NCI-H345 treated with DMSO at 0.1 percent for 48 hours (cell line): ENCODE results near the gene TMC1.

Source experiments
- DNase-seq: peaks from one replicate; lab custom pipeline; 2025; ENCODE audit not compliant: unreplicated experiment; lab: John Stamatoyannopoulos, UW

TMC1 gene

DNA sequence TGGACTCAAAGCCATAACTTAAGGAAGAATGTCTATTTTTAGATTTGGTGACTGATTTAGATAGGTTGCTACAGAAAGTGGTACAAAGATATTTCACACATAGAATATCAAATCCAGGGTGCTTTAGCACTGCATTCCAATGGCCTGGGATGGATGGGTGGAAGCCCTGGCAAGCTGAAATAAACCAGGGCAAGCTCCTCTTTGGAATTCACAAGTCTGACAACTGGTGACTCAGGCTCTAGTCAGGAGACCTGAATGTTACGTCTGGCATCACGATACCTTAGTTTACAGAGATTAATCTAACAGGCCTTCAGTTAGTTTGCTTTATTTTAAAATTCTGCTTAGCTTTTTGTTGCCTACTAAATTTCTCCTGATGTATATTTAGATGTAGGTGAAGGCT is 144.0 kb downstream of the TMC1 start:
- DNase-seq, result no peak

DNA sequence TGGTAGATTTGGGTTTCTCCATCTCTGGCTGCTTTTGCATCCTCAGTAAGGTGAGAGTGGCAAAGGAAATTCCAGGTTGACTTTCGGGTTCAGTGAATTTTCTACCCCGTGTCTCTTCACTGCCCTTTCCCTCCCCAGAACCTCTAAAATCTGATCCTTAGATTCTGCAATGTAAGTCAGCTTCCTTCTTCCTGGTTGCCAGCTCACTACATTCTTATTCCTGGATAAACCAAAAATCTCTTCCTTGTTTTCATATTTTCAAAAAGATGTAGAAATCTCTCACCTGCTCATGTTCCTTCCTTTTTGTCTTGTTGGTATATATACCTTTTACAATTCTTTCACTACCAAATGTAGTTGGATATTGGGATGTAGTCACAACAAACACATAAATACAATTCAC is 145.8 kb downstream of the TMC1 start:
- no peak for DNase-seq

DNA sequence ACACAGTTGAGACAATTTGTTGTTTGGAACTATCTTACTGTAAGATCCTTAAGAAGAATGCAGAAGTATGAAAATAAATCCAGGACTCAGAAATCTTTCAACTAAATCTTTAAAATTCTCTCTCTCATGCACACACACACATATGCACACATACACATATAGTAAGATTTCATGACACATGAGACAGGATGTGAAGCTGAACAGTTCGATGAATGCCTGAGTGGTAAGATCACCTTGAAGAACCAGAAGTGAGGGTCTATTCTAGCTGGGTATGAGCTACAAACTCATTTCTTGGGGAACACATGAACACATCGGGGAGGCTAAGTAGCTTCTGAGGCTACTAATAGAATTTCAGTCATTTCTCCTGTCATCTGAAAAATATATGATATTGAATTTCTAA is 153.6 kb downstream of the TMC1 start:
- DNase-seq, result no peak

DNA sequence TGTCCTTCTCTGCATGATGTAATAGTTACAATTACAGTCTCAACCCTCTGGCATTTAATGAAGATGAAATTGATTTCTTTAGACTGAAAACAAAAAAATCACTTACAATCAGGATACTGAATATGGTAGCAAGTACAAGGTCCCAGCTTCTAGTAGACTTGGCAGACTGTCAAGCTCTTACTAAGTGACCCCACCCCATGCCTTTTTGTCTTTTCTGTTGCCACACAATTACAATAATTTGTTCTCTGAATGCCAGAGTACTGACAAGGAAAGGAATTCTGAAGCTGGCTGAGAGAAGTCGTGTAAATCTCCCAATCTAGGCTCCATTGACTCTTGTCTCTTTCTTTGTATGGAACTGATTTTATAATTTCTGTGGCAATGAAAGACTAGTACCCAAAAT is 154.2 kb downstream of the TMC1 start:
- DNase-seq, result no peak

DNA sequence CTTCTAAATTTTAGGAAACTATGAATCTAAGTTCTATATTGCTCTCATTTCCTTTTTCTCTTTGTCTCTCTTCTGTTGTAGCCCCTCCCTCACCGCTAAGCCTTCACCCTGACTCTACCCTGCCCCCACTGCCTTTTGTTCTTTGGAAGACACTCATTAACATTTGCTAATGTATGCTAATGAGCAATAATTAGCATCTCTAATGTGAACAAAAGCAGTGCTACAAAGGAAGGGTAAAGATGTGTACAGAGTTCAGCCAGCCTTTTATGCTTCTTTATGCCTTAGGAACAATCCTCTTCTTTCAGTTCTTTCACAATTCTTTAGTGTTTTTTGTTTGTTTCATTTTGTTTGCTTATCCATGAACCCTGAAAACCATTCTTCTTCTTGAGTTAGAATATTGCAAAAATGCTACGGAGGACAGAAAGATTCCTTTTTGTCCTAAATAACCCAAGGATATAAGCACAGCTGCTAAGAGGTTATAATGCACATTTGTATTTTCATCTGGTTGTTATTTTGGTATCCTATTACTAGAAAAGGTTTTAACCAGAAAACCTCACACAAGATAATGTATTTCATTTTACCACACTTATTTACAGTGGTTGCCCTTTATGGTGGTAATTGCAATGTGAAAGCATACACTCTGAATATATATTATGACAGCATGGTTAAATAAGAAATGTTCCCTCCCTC is 159.3 kb downstream of the TMC1 start:
- DNase-seq, result no peak

DNA sequence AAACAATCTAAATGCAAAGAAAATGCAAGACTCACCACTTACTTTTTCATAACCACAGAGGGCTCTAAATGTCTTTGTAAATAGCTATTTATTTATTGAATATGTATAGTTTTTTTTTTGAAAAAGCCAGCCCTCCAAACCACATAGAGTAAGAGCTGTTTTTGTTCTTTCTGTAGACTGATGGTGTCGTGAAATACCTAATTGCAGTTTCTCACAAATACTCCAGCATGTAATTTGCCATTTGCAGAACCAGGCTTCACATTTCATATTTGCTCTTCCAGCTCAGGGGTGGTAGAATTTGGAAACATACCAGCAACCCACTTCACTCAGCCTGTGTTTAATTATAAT is 159.8 kb downstream of the TMC1 start:
- DNase-seq, result no peak

DNA sequence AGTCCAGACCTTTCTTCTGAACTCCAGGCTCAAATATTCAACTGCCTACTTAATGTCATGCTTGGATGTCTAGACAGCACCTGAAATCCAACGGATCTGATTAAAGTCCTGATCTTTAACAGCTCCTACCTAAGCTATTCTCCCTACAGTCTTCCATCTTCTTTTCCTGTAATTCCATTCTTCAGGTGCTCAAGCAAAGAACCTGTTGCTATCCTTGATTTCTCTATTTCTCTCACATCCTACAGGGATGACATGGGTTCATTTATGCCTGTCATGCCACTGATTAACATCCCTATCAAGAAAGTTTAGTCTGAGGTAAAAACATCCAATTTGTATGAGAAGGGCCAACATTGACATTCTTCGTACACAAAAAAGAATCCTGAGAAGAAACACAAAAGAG is 163.2 kb downstream of the TMC1 start:
- DNase-seq, result no peak

DNA sequence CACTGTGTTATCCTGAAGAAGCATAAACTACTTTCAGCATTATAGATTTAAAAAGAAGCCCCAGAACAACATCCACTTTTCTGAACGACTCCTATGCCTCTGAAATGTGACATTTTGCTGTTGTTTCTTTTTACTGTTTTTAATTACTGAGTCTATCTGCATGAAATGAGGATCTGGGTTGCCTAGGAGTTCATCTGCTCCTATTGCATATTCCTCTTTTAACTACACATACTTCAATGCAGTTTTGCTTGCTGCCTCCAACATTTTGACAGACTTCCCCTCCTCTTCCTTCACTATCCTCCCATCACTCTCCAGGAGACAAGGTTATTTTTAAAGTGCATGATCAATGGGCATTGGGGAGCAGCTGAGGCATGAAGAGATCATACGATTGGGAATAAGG is 164.5 kb downstream of the TMC1 start:
- DNase-seq, result no peak

DNA sequence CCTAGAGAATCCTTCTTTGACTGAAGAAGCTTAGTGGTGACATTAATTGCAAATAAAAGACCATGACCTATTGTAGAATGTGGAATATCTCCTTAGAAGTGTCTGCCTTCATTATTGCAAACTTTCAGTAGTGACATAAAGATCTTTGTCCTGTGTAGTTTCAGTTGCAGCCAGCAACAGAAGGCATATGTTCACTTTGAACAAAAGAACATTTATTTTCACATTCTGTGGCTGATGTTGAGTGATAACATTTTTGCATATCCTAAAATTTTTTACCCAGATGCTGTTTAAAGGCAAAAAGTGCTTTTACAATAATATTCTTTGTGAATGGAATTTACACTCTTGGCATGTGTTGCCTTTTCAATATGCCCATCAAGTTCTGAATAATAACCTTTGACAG is 165.9 kb downstream of the TMC1 start:
- DNase-seq, result no peak

DNA sequence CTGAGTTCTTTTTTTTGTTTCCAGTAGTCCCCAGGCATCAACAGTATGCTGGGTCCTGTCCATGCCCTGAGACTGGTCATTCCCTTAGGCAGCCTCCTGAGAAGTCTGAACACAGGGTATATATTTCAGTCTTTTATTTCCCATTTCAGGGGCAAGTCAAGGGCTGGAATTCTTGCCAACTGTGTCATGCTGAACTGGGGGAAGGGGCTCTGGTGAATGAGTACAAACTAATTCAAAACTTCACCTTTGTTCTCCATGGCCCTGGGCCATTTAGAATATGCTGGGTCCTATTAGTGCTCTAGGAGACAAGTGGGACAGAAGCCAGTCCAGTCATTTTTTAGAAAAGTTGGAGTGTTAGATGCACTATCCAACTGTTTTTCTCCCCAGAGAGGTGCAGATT is 170.3 kb downstream of the TMC1 start:
- no peak for DNase-seq

DNA sequence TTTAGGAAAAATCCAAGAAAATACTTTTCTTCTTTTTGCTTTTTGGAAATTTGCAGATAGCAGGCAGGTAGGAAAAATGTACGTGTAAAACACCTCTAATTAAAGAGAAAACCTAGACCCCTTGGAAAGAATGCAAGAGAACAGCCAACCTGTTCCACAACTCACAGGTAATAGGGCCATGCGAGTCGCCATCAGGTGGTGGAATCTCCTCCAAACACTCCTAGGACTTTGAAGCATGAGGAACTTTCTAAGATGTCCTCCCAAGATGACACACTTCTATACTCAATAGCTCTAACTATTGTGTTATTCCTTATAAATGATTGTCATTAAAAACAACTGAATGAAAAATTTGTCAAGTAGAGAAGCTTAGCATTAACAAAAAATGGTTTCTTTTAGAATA is 174.0 kb downstream of the TMC1 start:
- no peak for DNase-seq

DNA sequence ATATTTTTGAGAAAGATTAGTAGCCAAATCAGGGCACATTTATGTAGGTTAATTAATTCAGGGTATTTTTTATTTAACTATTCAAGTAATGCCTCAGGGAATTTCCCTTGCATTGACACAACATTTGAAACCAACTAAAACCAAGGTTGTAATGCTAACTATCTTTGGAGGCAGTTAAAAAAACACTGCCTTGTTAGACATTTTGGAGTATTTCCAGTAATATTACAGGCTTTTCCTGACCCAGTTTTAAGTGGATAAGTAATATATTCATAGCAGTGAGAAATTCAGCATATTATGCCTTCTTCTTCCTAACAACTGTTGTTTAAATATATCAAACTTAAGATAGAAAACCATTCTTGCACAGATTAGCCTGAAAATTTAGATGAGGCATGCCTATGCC is 175.1 kb downstream of the TMC1 start:
- DNase-seq, result no peak

DNA sequence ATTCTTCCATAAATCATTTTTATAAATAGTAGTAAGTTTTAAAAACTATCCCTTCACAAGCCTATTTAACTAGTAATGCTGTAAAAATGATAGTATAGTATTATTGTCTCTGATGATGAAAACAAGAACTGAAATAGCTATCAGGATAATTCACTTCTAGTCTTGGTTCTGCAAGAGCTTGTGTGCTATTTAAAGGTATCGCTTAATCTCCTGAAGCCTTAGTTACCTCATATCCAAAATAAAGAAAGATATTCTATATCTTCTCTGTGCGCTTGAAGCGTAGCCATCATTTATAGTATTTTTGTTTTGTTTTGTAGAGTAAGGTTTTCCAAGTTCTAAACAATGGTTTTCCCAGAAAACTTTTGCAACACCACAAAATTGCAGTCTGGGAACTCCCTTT is 180.1 kb downstream of the TMC1 start:
- no peak for DNase-seq

DNA sequence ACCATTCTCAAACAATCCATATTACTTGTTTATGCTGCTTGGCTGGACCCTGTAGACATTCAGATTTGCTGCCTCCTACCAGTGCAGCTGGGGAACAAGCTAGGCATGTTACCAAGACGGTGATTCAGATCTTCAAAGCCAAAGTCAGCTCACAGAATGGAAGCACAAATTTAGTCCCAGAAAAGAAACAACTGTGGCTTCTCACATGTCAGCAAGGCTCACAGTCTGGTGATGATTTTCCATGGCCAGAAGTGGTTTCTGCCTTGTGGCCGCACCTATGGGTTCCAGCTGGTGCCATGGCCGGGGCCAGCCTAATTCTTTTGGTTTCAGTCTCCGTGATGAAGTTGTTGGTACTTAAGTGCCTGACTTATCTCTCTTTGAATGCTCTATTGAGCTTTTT is 182.2 kb downstream of the TMC1 start:
- no peak for DNase-seq

DNA sequence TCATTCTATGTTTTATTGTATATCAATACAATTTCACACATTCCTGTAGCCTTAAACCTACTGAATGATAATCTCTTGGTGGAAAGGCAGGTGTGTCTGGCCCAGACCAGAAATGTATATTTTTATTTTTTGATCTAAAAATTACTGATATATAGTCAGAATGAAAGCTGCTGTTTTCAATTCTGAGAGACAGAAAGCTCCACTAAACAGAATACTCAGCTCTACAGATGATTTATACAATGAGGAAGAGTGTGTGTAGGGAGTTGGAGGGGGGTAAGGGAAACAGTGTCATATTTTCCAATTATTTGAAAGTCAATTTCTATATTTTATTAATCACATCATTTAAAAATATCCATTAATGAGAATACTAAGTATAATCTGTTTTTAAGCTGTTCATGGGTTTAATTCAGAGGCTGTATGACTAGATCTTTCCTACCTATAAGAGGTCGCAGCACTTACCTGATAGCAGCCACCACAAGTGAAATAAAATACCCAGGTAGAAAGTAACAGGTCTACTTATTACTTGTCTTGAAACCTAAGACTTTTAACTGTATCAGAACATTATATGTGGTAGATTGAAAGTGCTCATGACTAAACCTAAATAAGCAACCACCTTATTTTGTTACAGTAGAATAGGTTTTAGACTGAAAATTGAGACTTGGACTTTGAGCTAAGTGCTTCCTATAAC is 183.4 kb downstream of the TMC1 start:
- no peak for DNase-seq

DNA sequence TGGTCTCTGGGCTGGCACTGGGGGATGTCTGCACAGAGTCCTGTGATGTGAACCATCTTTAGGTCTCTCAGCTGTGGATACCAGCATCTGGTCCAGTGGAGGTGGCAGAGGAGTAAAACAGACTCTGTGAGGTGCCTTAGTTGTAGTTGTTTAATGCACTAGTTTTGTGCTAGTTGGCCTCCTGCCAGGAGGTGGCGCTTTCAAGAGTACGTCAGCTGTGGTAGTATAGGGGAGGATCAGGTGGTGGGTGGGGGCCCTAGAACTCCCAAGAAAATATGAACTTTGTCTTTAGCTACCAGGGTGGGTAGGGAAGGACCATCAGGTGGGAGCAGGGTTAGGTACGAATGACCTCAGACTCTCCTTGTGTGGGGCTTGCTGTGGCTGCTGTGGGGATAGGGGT is 197.1 kb downstream of the TMC1 start:
- no peak for DNase-seq

DNA sequence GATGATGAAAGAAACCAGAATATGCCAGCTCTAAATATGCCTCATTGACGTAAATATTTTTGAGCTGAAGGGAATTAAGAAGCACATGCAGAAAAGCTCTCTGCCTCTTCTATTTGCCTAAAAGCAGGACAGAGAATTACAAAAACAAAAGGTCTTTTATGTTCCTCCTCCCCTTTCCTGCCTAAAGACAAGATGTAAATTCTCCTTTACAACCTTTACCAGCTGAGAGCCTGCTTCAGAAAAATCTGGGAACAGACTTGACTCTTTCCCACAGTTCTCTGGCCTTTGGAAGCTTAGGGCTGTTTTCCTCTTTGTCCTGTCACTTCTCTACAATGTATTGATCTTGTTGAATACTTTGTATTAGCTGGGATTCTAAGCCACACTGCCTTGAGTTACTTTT is 199.7 kb downstream of the TMC1 start:
- DNase-seq, result no peak

DNA sequence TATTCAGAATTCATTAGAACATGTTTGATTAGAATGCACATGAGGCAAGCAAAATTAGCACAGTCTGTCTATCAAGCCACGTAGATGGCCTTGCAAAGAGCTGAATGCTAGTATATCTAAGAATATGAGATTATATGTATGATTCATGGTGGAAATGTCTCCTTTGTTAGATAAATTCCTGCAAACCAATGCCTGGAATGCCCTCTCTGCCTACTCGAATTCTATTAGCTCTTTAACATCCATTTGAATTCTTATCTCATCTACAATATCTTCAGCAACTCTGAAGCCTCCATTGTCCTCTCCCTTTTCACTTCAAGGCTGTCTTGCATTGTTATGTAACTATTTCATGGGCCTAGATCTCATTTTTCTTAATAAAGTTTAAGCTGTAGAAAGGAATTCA is 205.5 kb downstream of the TMC1 start:
- no peak for DNase-seq

DNA sequence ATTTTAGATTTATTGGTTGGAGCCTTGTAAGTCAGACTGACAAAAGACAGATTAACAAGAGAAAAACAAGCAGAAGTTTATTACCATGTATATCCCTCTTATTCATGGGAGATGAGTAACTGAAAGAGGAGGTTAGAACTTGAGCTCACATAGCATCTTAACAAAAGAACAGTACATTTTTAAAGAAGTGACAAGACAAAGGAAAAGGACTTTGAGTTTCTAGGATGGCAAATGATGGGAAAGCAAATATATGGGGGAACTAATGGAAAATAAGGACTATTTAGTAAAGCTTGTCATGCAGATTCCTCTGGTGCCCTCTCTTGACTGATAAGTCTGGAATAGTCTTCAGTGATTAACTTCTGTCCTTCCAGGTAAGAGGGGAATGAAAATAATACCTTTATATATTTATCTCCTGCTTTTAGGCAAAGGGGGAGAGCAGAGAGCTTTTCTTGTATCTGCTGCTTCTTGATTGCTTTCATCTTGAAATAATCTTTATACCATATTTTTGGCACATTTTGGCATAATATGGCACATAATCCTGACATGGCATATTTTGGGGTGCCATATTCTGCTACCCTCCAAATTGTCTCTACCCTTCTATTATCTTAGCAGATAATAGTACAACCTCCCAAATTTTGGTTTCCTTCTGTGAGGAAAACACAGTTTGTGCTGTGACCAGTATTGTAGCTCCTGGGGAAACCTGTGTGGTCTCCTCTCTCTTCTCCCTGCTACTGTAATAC is 206.8 kb downstream of the TMC1 start:
- no peak for DNase-seq

DNA sequence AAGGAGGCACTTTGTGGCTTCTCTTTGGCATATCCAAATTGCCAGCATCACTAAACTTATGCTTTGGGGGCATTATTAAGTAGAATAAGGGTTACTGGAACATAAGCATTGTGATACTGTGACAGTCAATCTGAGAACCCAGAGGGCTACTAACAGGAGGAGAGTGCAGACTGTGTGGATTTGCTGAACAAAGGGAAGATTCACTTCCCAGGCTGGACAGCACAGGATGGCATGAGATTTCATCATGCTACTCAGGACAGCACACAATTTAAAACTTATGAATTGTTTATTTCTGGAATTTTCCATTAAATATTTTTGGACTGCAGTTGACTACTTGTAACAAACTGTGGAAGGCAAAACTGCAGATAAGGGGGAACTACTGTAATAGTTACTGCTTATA is 212.5 kb downstream of the TMC1 start:
- DNase-seq, result no peak

DNA sequence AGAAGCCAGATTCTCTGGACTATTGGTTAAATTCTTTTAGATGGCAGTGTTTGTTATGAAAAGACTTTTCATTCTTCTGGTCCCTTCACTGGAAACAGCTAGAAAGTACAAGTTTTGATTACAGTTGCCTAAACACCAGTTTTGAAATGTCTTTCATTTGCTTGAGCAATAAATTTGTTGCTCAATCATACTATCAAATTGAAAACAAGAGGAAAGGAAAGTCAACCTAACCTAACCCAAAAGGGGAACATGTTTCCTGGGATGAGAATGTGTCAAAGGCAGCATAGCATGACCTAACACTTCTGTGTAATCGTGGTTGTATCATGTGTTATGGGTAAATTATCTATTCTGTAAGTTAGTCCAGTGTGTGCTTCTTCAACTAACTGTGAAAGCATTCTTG is 213.2 kb downstream of the TMC1 start:
- no peak for DNase-seq

DNA sequence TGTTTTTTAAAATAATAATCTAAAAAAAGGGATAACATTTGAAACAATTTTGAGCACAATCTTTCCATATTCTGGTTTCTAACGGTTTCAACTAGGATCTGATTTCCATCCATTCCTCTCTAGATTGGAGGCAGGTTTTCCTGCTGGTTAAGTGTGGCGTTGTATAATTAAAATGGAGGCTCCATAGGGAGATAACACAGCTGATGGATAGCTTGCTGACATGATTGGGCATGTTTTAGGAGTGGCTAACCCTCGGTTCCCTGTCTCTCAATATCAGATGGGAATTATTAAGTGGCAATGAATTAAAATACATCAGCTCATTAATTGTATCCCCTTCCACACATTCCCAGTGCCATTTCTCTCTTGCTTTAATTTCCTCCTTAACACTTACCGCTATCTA is 222.4 kb downstream of the TMC1 start:
- DNase-seq, result no peak

DNA sequence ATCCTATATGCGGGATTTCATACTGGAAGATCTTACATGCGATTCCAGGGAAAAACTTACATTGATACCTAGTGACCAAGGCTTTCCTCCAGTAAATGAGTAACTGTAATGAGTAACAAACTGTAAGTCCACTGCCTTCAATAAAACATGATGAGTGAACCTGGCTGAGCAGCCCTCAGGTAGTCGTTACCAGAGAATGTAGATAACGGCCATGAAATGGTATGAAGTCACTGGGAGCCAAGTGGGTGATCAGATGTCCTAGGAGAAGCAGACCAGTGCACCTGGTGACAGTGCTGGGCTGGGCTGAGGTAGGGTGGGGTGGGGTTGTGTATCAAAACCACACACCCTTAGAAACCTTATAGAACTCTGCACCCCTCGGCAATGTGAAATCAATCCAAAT is 227.9 kb downstream of the TMC1 start:
- no peak for DNase-seq
